NCI-H2029 (cell line): ENCODE measurements around the gene UBA52.
"Not testable (repeated sequence)": the region's sequence is repeated elsewhere in the genome, so short reads cannot be mapped to it uniquely, and the experiment has no call there.

Experiments
- DNase-seq: peaks from one replicate; lab custom pipeline; 2025; lab: John Stamatoyannopoulos, UW

Gene UBA52

DNA sequence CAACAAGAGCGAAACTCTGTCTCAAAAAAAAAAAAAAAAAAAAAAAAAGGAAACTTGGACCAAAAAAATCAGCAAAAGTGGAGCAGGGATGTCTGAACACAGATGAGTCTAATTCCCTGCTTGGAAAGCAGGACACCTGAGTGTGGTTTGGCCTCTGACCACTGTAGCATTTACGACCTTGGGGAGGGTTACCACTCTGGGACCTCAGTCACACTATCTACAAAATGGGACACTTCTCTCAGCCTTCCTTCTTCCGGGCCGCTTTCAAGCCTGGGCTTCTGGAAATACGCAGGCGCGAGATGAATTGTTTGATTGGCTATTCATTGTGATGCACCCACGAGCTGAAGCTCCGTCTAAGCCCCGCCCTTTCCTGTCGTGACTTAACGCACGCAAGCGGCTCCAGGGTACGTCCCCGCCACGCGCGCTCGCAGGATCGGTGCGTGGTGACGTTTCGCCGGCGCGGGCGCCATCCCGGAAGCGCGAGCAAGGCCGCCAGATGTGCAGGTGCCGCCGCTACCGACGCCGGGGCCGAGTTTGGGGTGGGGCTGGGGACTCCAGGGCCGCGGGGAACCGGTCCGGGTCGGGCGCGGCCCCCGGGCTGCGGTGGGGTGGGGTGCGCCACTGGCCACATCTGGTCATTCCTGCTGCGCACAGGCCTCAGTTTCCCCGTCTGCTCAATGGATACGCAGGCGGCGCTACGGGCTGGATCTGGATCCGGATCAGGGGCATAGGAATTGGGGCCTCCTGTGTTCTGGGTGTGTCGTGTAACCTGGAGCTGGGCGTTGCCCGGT, 14.1 kb upstream of the UBA52 start, which contains the start of gene KXD1:
Gene KXD1 (plus strand): TSS at position 460 of the 791 bp plus-strand sequence. CDS start 4,187 bp downstream, outside the sequence.
- peak; percentile 99 for DNase-seq

GRCh38 chr19:18558202-18558555, 13.5 kb upstream of the UBA52 start:
- no peak for DNase-seq

GRCh38 chr19:18558604-18559003, 13.1 kb upstream of the UBA52 start:
- DNase-seq: no peak

- no peak for DNase-seq
Measured at GRCh38 chr19:18559685-18560084, 12.0 kb upstream of the UBA52 start.

- DNase-seq: no peak
Measured at GRCh38 chr19:18562086-18562485, 9.6 kb upstream of the UBA52 start.

- DNase-seq: no peak
Measured at GRCh38 chr19:18566953-18567352, 4.7 kb upstream of the UBA52 start.

DNA sequence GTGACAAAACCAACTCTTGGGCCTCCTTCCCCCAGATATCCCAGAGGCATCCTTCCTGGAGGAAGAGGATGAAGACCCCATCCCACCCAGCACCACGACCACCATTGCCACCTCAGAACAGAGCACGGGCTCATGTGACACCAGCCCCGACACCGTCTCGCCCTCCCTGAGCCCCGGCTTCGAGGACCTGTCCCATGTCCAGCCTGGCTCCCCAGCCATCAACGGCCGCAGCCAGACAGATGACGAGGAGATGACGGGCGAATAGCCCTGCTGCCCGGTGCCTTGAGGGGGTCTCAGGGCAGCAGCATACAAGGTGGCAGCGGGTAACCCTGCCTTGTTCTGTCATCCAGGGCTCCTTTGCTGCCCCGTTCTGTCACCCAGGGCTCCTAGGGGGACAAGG, 3.3 kb upstream of the UBA52 start:
- DNase-seq: no peak

DNA sequence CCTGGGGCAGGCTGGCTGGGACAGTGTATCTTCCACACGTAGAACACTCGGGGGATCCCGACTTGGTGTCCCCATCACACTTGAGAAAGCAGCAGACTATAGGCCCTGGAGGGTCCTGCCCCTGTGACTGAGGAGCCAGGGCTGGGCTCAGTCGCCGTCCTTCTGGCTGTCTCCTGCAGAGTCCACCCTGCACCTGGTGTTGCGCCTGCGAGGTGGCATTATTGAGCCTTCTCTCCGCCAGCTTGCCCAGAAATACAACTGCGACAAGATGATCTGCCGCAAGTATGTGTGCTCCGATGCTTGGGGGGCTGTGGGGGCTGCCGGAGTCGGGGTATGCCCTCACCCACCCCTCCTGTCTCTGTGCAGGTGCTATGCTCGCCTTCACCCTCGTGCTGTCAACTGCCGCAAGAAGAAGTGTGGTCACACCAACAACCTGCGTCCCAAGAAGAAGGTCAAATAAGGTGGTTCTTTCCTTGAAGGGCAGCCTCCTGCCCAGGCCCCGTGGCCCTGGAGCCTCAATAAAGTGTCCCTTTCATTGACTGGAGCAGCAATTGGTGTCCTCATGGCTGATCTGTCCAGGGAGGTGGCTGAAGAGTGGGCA, 3.1 kb downstream of the UBA52 start:
- no peak for DNase-seq

DNA sequence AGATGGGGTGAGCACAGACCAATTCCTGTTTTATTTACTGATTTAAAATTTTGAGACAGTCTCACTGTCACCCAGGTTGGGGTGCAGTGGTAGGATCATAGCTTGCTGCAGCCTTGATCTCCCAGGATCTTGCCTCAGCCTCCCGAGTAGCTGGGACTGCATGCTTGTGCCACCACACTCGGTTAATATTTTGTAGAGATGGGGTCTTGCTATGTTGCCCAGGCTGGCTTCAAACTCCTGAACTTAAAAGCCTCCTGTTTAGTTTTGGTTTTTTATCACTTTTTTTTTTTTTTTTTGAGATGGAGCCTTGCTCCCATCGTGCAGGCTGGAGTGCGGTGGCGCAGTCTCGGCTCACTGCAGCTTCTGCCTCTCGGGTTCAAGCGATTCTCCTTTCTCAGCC, 4.7 kb downstream of the UBA52 start:
- DNase-seq: no peak

GRCh38 chr19:18577365-18577914, 5.8 kb downstream of the UBA52 start:
- DNase-seq: no peak

DNA sequence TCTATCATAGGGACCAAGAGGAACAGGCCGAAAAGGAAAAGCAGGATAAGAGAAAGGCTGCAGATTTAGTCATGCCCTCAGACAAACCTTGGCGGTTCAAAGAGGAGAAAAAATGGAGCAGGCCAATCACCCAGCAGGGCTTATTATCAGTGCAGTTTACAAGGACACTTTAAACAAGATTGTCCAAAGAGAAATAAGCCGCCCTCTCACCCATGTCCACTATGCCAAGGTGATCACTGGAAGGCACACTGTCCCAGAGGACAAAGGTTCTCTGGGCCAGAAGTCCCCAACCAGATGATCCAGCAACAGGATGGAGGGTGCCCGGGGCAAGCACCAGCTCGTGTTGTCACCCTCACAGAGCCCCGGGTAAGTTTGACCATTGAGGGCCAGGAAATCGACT, 8.7 kb downstream of the UBA52 start:
- DNase-seq: no peak

GRCh38 chr19:18586306-18586705, 14.6 kb downstream of the UBA52 start:
- DNase-seq: no peak

DNA sequence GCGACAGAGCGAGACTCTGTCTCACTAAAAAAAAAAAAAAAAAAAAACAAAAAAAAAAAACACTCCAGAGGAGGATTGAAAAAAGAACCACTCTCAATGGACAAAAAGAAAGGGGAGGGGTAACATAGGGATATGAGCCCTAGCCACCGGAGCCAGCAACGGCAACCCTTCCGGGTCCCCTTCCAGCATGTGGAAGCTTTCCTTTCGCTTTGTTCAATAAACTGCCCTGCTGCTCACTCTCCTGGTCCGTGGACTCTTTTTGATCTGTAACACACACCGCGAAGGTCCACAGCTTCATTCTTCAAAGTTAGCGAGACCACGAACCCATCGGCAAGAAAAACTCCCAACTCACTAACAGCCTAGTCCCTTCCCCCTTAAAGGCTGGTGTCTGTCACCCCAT, 15.9 kb downstream of the UBA52 start:
- DNase-seq: peak; percentile 54

DNA sequence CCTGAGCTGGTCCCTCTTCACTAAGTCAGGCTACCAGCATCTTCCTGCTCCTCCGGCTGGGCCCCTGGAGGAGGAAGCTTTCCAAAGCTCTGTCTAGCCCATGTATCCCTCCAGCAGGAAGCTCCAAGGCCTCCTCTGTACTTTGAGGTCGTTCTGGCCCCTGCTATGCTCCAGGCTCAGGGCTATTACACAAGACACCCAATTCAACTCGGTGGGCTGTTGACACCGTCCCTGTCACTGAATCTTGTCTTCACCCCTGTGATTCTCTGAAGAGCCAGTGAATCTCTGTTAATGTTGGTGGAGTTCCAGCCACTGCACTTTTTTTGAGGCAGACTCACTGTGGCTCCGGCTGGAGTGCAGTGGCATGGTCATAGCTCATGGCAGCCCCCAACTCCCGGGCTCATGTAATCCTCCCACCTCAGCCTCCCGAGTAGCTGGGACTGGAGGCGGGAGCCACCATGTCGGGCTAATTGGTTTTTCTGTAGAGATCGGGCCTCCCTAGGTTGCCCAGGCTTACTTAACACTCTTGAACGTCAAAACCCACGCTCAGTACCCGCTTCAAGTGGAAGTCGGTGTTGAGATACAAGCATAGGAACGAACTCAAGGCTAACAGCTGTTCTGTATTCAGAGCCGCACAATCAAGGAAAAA, 16.4 kb downstream of the UBA52 start:
- DNase-seq: no peak

- peak; percentile 67 for DNase-seq
Measured at GRCh38 chr19:18588611-18589379, 17.1 kb downstream of the UBA52 start, which contains the start of gene REX1BD. Gene REX1BD, plus strand, starts transcription at chr19:18588798. Its CDS starts 4 bp downstream, at chr19:18588802.

GRCh38 chr19:18589380-18590272, 18.0 kb downstream of the UBA52 start:
- DNase-seq: peak; percentile 66

- DNase-seq: peak; percentile 93
Measured at GRCh38 chr19:18590273-18591272, 18.9 kb downstream of the UBA52 start.

- DNase-seq: no peak
Measured at GRCh38 chr19:18591735-18592385, 20.2 kb downstream of the UBA52 start.

DNA sequence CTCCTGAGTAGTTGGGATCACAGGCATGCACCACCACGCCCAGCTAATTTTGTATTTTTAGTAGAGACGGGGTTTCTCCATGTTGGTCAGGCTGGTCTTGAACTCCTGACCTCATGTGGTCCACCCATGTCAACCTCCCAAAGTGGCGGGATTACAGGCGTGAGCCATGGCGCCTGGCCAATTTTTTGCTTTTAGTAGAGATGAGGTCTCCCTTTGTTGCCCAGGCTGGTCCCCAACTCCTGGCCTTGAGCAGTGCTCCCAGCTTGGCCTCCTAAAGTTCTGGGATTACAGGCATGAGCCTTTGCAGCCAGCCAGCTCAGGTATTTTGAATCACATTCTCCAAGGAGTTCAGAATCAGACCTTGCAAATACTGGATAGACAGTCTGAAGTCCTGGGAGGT, 21.1 kb downstream of the UBA52 start:
- DNase-seq: not testable (repeated sequence)
